ENCODE results near the gene SRSF5. TPM values are rescaled to one million over a fixed set of nuclear protein-coding genes. Genes with fewer than 3 reads are reported as not detected.

SRSF5 gene
- total and polyA plus RNA-seq, 2 of the 13 experiments (the other 11 are each of a cell fraction or from before 2014, with no cell fraction given): 189 to 277 TPM

DNA sequence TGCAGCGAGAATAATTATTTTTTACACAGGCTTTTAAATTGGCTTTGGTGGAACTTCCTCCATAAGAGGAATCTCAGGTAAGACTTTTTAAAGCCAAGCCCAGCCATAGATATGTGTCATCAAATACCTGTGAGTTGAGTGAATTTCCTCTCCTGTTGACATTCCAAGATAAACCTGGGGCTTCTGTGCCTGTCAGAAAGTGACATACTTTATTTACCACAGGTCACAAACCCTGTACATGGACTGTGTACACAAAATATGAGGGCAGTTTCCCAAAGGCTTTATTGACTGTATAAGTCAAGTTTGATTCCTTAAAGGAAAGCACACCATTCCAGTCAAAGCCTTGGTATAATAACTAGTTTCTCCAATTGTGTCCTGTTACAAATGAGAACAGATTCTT, 25.9 kb upstream of the SRSF5 start (continued):
- TF ChIP-seq ZNF33A (CRISPR knock-in tag; IDR thresholded peaks at IDR 0.05; ENCODE audit: borderline replicate concordance) (peak; percentile 18; the same call in 1 of the 2 replicates), HCFC1 (IDR thresholded peaks at IDR 0.05; ENCODE audit: low read depth, low read length) (no peak), RARA (CRISPR knock-in tag; IDR thresholded peaks at IDR 0.05) (peak; percentile 79), HOXA9 (CRISPR knock-in tag; IDR thresholded peaks at IDR 0.05; ENCODE audit: borderline replicate concordance) (no peak), NR2C2 (CRISPR knock-in tag; IDR thresholded peaks at IDR 0.05; ENCODE audit: borderline replicate concordance) (no peak), EP300 (IDR thresholded peaks at IDR 0.05; ENCODE audit: low read depth in 2 of 2, low read length in 2 of 2) (peak in 1 of 2 experiments; percentile 62; a peak in 1 of 4 replicates), EP300 (CRISPR knock-in tag; IDR thresholded peaks at IDR 0.05; ENCODE audit: borderline replicate concordance) (no peak), SIX1 (CRISPR knock-in tag; IDR thresholded peaks at IDR 0.05; ENCODE audit: borderline replicate concordance) (no peak), FOSL2 (CRISPR knock-in tag; IDR thresholded peaks at IDR 0.05) (peak; percentile 71), ONECUT2 (CRISPR knock-in tag; IDR thresholded peaks at IDR 0.05) (no peak), SAP130 (CRISPR knock-in tag; IDR thresholded peaks at IDR 0.05; ENCODE audit: low read depth) (peak; percentile 69), ZMYM4 (CRISPR knock-in tag; IDR thresholded peaks at IDR 0.05) (peak; percentile 37; the same call in 1 of the 2 replicates), ZFY (CRISPR knock-in tag; IDR thresholded peaks at IDR 0.05) (no peak), TCF7L2 (IDR thresholded peaks at IDR 0.05; ENCODE audit: low read depth, low read length) (no peak), NFKBIZ (CRISPR knock-in tag; IDR thresholded peaks at IDR 0.05) (no peak), POLR2AphosphoS2 (IDR thresholded peaks at IDR 0.05; ENCODE audit: low read depth, low read length) (no peak), ZNF713 (CRISPR knock-in tag; IDR thresholded peaks at IDR 0.05) (no peak), ZNF720 (CRISPR knock-in tag; IDR thresholded peaks at IDR 0.05) (no peak), KLF15 (CRISPR knock-in tag; IDR thresholded peaks at IDR 0.05; ENCODE audit: borderline replicate concordance) (no peak), ZNF496 (CRISPR knock-in tag; IDR thresholded peaks at IDR 0.05; ENCODE audit: insufficient replicate concordance) (no peak), HDAC1 (CRISPR knock-in tag; IDR thresholded peaks at IDR 0.05) (0 out of 2 replicates have a peak, but pooled peaks have one; percentile 36), FOXP1 (IDR thresholded peaks at IDR 0.05) (no peak), FOXP1 (CRISPR knock-in tag; IDR thresholded peaks at IDR 0.05) (peak; percentile 87), ZNF567 (CRISPR knock-in tag; IDR thresholded peaks at IDR 0.05; ENCODE audit: borderline replicate concordance) (no peak)
- TF ChIP-seq, protein P1, sequence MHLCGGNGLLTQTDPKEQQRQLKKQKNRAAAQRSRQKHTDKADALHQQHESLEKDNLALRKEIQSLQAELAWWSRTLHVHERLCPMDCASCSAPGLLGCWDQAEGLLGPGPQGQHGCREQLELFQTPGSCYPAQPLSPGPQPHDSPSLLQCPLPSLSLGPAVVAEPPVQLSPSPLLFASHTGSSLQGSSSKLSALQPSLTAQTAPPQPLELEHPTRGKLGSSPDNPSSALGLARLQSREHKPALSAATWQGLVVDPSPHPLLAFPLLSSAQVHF (CRISPR knock-in tag; IDR thresholded peaks at IDR 0.05): no peak
- TF ChIP-seq, protein P2, sequence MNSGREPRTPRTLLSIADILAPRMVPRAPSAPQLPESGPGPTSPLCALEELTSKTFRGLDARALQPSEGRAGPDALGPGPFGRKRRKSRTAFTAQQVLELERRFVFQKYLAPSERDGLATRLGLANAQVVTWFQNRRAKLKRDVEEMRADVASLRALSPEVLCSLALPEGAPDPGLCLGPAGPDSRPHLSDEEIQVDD (CRISPR knock-in tag; IDR thresholded peaks at IDR 0.05; ENCODE audit: borderline replicate concordance): no peak
- TF ChIP-seq, protein P3, sequence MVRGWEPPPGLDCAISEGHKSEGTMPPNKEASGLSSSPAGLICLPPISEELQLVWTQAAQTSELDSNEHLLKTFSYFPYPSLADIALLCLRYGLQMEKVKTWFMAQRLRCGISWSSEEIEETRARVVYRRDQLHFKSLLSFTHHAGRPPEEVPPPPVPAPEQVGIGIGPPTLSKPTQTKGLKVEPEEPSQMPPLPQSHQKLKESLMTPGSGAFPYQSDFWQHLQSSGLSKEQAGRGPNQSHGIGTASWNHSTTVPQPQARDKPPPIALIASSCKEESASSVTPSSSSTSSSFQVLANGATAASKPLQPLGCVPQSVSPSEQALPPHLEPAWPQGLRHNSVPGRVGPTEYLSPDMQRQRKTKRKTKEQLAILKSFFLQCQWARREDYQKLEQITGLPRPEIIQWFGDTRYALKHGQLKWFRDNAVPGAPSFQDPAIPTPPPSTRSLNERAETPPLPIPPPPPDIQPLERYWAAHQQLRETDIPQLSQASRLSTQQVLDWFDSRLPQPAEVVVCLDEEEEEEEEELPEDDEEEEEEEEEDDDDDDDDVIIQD (CRISPR knock-in tag; IDR thresholded peaks at IDR 0.05; ENCODE audit: low read depth): peak; percentile 25; the same call in 1 of the 2 replicates
- TF ChIP-seq, protein P4, sequence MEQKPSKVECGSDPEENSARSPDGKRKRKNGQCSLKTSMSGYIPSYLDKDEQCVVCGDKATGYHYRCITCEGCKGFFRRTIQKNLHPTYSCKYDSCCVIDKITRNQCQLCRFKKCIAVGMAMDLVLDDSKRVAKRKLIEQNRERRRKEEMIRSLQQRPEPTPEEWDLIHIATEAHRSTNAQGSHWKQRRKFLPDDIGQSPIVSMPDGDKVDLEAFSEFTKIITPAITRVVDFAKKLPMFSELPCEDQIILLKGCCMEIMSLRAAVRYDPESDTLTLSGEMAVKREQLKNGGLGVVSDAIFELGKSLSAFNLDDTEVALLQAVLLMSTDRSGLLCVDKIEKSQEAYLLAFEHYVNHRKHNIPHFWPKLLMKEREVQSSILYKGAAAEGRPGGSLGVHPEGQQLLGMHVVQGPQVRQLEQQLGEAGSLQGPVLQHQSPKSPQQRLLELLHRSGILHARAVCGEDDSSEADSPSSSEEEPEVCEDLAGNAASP (CRISPR knock-in tag; IDR thresholded peaks at IDR 0.05; ENCODE audit: borderline replicate concordance): no peak
- TF ChIP-seq, protein P5, sequence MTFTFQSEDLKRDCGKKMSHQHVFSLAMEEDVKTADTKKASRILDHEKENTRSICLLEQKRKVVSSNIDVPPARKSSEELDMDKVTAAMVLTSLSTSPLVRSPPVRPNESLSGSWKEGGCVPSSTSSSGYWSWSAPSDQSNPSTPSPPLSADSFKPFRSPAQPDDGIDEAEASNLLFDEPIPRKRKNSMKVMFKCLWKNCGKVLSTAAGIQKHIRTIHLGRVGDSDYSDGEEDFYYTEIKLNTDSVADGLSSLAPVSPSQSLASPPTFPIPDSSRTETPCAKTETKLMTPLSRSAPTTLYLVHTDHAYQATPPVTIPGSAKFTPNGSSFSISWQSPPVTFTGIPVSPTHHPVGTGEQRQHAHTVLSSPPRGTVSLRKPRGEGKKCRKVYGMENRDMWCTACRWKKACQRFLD (CRISPR knock-in tag; IDR thresholded peaks at IDR 0.05; ENCODE audit: borderline replicate concordance): no peak

All from HepG2 (cell line).